GM12892 (cell line): ENCODE data around the gene ADGRD1.

ENCODE experiments used
- POLR2A ChIP-seq: IDR thresholded peaks from 2 replicates; pipeline ENCODE4 v1.6.1; 2011; ENCODE audit warnings: low read depth, low read length, control low read depth
- POLR2AphosphoS5 ChIP-seq: IDR thresholded peaks from 2 replicates; pipeline ENCODE4 v1.6.1; 2011; ENCODE audit warnings: low read depth, low read length, control low read depth
- TAF1 ChIP-seq: IDR thresholded peaks from 2 replicates; pipeline ENCODE4 v1.6.1; 2011; ENCODE audit warnings: low read depth, mild to moderate bottlenecking, control low read depth, low read length, borderline replicate concordance

DNA sequence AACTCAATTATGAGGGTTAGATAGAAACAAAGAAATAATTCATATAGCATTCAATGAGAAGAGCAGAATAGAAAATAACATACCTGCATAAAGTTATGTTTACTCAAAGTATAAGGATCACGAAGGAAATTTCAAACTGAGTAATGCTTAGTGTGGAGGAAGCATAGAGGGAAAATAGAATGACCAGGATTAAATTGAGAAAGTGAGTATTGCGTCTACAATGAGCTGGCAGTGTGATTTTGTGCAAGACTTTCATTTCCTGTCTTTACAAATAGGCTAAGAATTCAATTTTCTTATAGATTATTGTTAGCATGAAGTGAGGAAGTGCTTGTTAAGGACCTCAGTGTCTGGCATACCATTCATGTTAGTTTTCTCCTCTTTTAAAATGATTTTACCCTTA lies 12.0 kb downstream of the ADGRD1 start:
- TF ChIP-seq TAF1 (no peak), POLR2AphosphoS5 (no peak), POLR2A (no peak)
